GM08714 (cell line): ENCODE results near the gene EHD3.

Experiments
- H3K4me3 ChIP-seq: fragments of 200-500 bp; sonication (Bioruptor generic); 2 replicates; pipeline ENCODE4 v1.5.1; 2014; ENCODE audit warnings: mild to moderate bottlenecking, low read length, inconsistent platforms
- ZNF274 ChIP-seq: IDR thresholded peaks from 2 replicates; pipeline ENCODE4 v1.6.1; 2012; ENCODE audit warnings: mild to moderate bottlenecking, low read depth, low read length

EHD3 gene

DNA sequence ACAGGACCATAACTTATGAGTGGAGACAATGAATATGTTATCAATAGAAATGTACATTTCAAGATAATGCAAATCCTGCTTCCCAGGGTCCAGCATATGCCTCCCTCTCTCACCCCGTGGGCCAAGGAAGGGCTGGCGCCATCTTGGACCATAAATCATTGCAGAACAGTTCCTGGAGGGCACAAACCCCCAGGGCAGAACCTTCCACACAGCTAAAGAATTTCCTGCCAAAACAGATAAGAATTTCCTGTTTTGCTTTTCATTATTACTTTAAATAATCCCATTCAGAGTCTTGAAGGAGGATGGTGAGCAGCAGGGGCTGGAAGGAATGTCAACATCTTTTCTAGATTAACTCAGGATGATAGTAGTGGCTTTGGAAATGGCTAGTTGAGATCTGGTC, 53.7 kb downstream of the EHD3 start:
- TF ChIP-seq ZNF274, result no peak
- no peak overlapping the region for H3K4me3 ChIP-seq

GRCh38 chr2:31294196-31294595, 60.2 kb downstream of the EHD3 start:
- TF ChIP-seq ZNF274, result no peak
- H3K4me3 ChIP-seq, result no peak overlapping the region

- TF ChIP-seq ZNF274, result no peak
- H3K4me3 ChIP-seq, result no peak overlapping the region
Observed at GRCh38 chr2:31296641-31297287, 62.8 kb downstream of the EHD3 start.

- no peak for TF ChIP-seq ZNF274
- no peak overlapping the region for H3K4me3 ChIP-seq
Observed at GRCh38 chr2:31297751-31298150, 63.8 kb downstream of the EHD3 start.

DNA sequence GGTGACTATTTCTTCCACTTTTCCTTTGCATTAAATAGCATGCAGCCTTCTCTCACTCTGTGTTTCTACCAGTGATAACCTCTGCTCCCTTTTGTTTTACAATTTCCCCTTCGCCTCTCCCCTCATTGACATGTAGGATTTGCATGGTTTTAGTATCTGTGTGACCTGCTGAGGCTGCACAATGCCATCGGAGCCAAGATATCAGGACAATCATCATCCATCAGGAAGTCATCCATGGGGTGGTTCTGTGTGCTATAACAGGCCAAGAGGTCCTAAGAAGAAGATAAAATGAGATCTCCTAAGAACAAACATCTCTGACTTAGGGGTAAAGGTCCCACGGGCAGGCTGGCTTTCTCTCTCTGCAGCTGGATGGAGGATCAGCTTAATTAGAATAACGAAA, 65.6 kb downstream of the EHD3 start:
- TF ChIP-seq ZNF274, result no peak
- H3K4me3 ChIP-seq, result no peak overlapping the region

DNA sequence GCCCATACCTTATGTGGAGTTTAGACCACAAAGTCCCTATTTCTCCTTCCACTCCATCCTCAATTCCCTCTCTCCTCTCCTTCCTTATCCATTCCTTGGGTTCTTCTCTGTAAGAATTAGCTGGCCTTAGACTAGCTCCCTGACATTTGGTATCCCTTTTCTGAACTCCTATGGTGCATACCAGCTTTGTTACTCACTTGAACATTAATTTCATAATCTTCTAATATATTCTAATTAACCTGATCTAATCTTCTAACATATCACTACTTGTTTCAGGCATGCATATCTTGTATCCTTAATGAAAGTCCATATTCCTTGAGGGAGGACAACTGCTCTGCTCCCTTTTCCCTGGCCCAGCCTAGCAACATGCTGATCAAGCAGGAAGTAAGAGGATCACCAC, 66.4 kb downstream of the EHD3 start:
- H3K4me3 ChIP-seq, result no peak overlapping the region
- no peak for TF ChIP-seq ZNF274

GRCh38 chr2:31302940-31303563, 69.1 kb downstream of the EHD3 start:
- no peak for TF ChIP-seq ZNF274
- H3K4me3 ChIP-seq, result no peak overlapping the region

GRCh38 chr2:31304816-31305215, 70.9 kb downstream of the EHD3 start:
- TF ChIP-seq ZNF274, result no peak
- H3K4me3 ChIP-seq, result no peak overlapping the region

- no peak for TF ChIP-seq ZNF274
- H3K4me3 ChIP-seq, result no peak overlapping the region
Observed at GRCh38 chr2:31312898-31313297, 78.9 kb downstream of the EHD3 start.

- TF ChIP-seq ZNF274, result no peak
- no peak overlapping the region for H3K4me3 ChIP-seq
Observed at GRCh38 chr2:31314761-31315160, 80.8 kb downstream of the EHD3 start.

DNA sequence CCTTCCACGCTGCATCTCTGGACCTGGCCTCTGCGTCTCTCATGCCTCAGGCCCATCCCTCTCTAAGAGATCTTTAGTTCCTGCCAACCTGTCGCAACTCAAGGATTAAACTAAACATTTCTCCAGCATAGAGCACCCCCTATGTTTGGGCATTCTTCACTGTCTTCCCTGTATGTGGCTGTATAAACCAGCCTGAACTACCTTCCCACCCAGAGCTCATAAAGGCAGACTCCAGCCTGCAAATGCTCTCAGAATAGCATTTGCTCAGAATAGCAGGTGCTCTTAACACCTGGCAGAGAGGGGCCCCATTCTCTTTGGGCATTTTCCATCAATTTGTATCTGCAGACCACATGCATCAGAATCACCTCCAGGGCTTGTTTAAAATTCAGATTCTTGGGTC, 83.4 kb downstream of the EHD3 start:
- no peak overlapping the region for H3K4me3 ChIP-seq
- no peak for TF ChIP-seq ZNF274

GRCh38 chr2:31318361-31319336, 84.7 kb downstream of the EHD3 start:
- H3K4me3 ChIP-seq, result no peak overlapping the region
- TF ChIP-seq ZNF274, result no peak
